Measurements from ENCODE around the gene MRFAP1.

- TF ChIP-seq CTCF (IDR thresholded peaks at IDR 0.05) (no peak), EZH2 (IDR thresholded peaks at IDR 0.05) (no peak)
Observed at GRCh38 chr4:6605114-6605513, 35.4 kb upstream of the MRFAP1 start.

Measured in neural progenitor cell (in vitro differentiated cells).